ENCODE results near the gene STAT6.
"Not testable (repeated sequence)": the region's sequence is repeated elsewhere in the genome, so short reads cannot be mapped to it uniquely, and the experiment has no call there.

The STAT6 gene

GRCh38 chr12:57085999-57086492 is 25.1 kb downstream of the STAT6 start:
- no peak for DNase-seq

- DNase-seq = no peak
Measured at GRCh38 chr12:57080855-57081254, 30.3 kb downstream of the STAT6 start.

- DNase-seq = no peak
Measured at GRCh38 chr12:57079821-57080220, 31.3 kb downstream of the STAT6 start.

GRCh38 chr12:57078519-57079404 is 32.4 kb downstream of the STAT6 start, which contains the start of gene NEMP1:
Gene NEMP1 (minus strand): TSS chr12:57078791. CDS start chr12:57078745, 46 bp downstream.
- DNase-seq = peak; percentile 99

GRCh38 chr12:57073566-57074450 is 37.4 kb downstream of the STAT6 start:
- not testable (repeated sequence) for DNase-seq

- no peak for DNase-seq
Measured at GRCh38 chr12:57072661-57073060, 38.5 kb downstream of the STAT6 start.

- peak; percentile 82 for DNase-seq
Measured at GRCh38 chr12:57069523-57069922, 41.6 kb downstream of the STAT6 start.

GRCh38 chr12:57066245-57066644 is 44.9 kb downstream of the STAT6 start:
- DNase-seq = no peak

- no peak for DNase-seq
Measured at GRCh38 chr12:57063991-57064685, 47.0 kb downstream of the STAT6 start.

- DNase-seq = no peak
Measured at GRCh38 chr12:57058454-57058853, 52.7 kb downstream of the STAT6 start.

- no peak for DNase-seq
Measured at GRCh38 chr12:57057067-57057751, 54.0 kb downstream of the STAT6 start.

GRCh38 chr12:57055824-57056223 is 55.3 kb downstream of the STAT6 start:
- no peak for DNase-seq

GRCh38 chr12:57053901-57054300 is 57.3 kb downstream of the STAT6 start:
- not testable (repeated sequence) for DNase-seq

- not testable (repeated sequence) for DNase-seq
Measured at GRCh38 chr12:57053146-57053545, 58.0 kb downstream of the STAT6 start.

GRCh38 chr12:57051011-57051410 is 60.2 kb downstream of the STAT6 start:
- no peak for DNase-seq

GRCh38 chr12:57049890-57050289 is 61.3 kb downstream of the STAT6 start, which contains the start of gene MYO1A:
Gene MYO1A (minus strand): TSS chr12:57050129. CDS start chr12:57048323, 1,806 bp downstream.
- no peak for DNase-seq

GRCh38 chr12:57049119-57049446 is 62.1 kb downstream of the STAT6 start:
- no peak for DNase-seq

- DNase-seq = no peak
Measured at GRCh38 chr12:57048423-57049118, 62.6 kb downstream of the STAT6 start.

- DNase-seq = no peak
Measured at GRCh38 chr12:57047981-57048380, 63.2 kb downstream of the STAT6 start.

GRCh38 chr12:57046947-57047890 is 63.9 kb downstream of the STAT6 start:
- DNase-seq = no peak

Data from NCI-H510A treated with DMSO at 0.1 percent for 48 hours (cell line).